ENCODE measurements around the gene GDF11.

GRCh38 chr12:55733858-55734257, 9.1 kb upstream of the GDF11 start:
- no peak for TF ChIP-seq CTCF (IDR thresholded peaks at IDR 0.05 in 8 of 11, conservative IDR thresholded peaks at IDR 0.05 in 3 of 11)
- TF ChIP-seq POLR2A (IDR thresholded peaks at IDR 0.05), result no peak
- TF ChIP-seq POLR2AphosphoS5 (IDR thresholded peaks at IDR 0.05), result no peak

Data from spleen (tissue), 7 donors.